Stimulated activated naive B cell treated with anti-CD40 and anti-IgM and Interleukin-4, amounts not matched to agents 10 μg/mL and 1 μg/mL and 100 μg/mL, for 72 hours (primary cell): ENCODE measurements around the gene SORL1.
"Not testable (repeated sequence)": the region's sequence is repeated elsewhere in the genome, so short reads cannot be mapped to it uniquely, and the experiment has no call there.

Experiments used
- ATAC-seq, 2 donors: fragments of 150-1000 bp; cut with Tn5 transposase; replicated peaks; 2 replicates each; pipeline ENCODE4 v1.10.0; 2021; ENCODE audit warnings: moderate library complexity in 1 of 2
- DNase-seq: peaks from one replicate; pipeline ENCODE4 v3.0.0; 2021
- H3K27ac Mint-ChIP-seq: one replicate; pipeline ENCODE4 v1.8.0; 2022; ENCODE audit warnings: mild to moderate bottlenecking, mixed read lengths
- H3K27me3 Mint-ChIP-seq, 2 donors: one replicate each; pipeline ENCODE4 v1.8.0; 2022; ENCODE audit warnings: mixed read lengths in 2 of 2
- H3K36me3 Mint-ChIP-seq, 2 donors: one replicate each; pipeline ENCODE4 v1.8.0; 2022; ENCODE audit warnings: mixed read lengths in 2 of 2, mild to moderate bottlenecking in 1 of 2
- H3K4me1 Mint-ChIP-seq, 2 donors: one replicate each; pipeline ENCODE4 v1.8.0; 2022; ENCODE audit warnings: mixed read lengths in 2 of 2, mild to moderate bottlenecking in 1 of 2
- H3K4me3 Mint-ChIP-seq, 2 donors: one replicate each; pipeline ENCODE4 v1.8.0; 2022; ENCODE audit warnings: mild to moderate bottlenecking in 2 of 2, mixed read lengths in 2 of 2, moderate library complexity in 1 of 2
- H3K9me3 Mint-ChIP-seq, 2 donors: one replicate each; pipeline ENCODE4 v1.8.0; 2022; ENCODE audit warnings: mixed read lengths in 2 of 2, mild to moderate bottlenecking in 1 of 2

Gene SORL1

DNA sequence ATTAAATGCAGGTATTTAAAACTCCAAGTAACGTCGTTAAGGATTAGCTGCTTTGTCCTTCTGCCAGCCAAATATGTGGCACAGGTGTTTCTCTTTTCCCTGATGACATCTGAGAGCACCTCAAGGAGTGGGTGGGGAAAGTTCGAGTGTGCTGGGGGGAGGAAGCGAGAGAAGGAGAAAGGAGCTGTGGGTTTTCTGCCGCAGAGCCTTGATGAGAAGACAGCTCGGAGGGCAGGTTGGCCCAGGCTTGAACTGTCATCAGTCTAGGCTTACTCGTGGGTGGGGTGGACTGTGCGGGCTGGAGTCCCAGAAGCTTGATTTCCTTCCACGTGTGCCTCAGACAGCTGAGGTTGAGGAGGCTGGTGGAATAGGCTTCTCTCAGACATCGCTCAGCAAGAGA, 15.9 kb downstream of the SORL1 start:
- DNase-seq (peak; percentile 83), ATAC-seq (peak; percentile 78 to 88)
- H3K4me1 Mint-ChIP-seq, result peaks cover 58 to 94% of the 10 kb centered on the region in 2 donors
- H3K4me3 Mint-ChIP-seq, result peak overlapping the region; percentile 11 to 21
- H3K27me3 Mint-ChIP-seq, result no peaks in the 10 kb centered on the region
- H3K9me3 Mint-ChIP-seq, result no peaks in the 10 kb centered on the region
- H3K36me3 Mint-ChIP-seq, result peaks cover 6 to 11% of the 10 kb centered on the region in 2 donors
- H3K27ac Mint-ChIP-seq, result peak overlapping the region; percentile 37

DNA sequence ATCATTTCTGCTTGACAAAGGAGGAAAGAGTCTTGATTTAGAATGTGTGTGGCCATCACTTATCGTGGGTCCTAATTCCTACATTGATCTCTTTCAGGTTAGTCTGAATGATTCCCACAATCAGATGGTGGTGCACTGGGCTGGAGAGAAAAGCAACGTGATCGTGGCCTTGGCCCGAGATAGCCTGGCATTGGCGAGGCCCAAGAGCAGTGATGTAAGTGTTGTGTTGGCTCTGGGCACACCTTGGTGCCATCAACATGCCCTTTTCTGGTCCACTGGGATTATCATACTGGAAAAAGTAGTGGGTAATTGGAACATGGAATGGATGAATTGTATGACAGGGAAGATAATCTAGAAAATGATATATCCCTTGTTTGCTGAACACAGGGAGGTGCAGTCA, 17.8 kb downstream of the SORL1 start:
- H3K36me3 Mint-ChIP-seq, result peaks cover 12 to 17% of the 10 kb centered on the region in 2 donors
- peaks cover 50 to 94% of the 10 kb centered on the region in 2 donors for H3K4me1 Mint-ChIP-seq
- no peak for ATAC-seq
- no peaks in the 10 kb centered on the region for H3K27me3 Mint-ChIP-seq
- H3K27ac Mint-ChIP-seq, result peak overlapping the region; percentile 37
- H3K9me3 Mint-ChIP-seq, result no peaks in the 10 kb centered on the region
- H3K4me3 Mint-ChIP-seq, result peak overlapping the region in 1 of 2 donors; percentile 17
- no peak for DNase-seq

DNA sequence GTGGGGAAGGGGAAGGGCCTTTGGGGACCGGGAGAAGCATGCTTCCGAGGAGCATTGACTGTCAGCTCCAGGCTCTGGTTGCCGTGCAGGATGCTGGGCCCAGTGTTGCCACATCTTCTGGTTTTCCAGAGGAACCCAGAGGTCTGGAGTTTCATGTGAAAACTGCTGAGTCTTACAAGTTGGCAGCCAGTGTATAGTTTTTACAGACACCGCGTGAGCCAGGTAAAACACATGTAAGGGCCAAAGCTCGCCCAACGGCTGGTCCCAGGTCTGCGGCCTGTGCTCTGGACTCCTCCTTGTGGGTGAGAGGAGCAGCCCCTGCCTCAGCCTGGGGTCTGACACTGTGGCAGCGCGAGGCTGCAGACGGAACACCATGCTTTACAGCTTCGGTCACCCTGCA, 19.1 kb downstream of the SORL1 start:
- H3K36me3 Mint-ChIP-seq, result peaks cover 16 to 17% of the 10 kb centered on the region in 2 donors
- DNase-seq, result no peak
- ATAC-seq, result no peak
- no peak overlapping the region for H3K27ac Mint-ChIP-seq
- H3K27me3 Mint-ChIP-seq, result no peaks in the 10 kb centered on the region
- H3K4me1 Mint-ChIP-seq, result peaks cover 44 to 88% of the 10 kb centered on the region in 2 donors
- H3K9me3 Mint-ChIP-seq, result no peaks in the 10 kb centered on the region
- H3K4me3 Mint-ChIP-seq, result no peak overlapping the region

DNA sequence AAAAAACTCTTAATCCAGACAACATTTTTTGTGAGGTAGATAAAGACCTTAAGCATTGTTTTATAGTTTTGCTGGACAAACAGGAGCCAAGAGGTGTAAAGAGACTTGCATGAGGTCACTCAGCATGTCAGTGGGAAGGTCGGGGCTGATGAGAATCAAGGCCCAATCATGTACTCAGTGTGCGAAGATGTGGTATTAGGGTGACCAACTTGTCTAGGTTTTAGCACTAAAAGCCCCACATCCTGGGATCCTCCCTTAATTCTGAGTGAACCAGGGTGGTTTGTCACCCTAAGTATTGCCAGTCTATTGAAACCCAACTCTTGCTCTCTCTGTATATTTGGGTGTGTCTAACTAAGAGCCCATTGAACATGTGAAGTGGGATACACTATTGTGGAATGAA, 20.2 kb downstream of the SORL1 start:
- Mint-ChIP-seq H3K4me3 (no peak overlapping the region), H3K9me3 (no peaks in the 10 kb centered on the region), H3K36me3 (peaks cover 16 to 19% of the 10 kb centered on the region in 2 donors), H3K4me1 (peaks cover 41 to 84% of the 10 kb centered on the region in 2 donors), H3K27me3 (no peaks in the 10 kb centered on the region), H3K27ac (no peak overlapping the region)
- DNase-seq, result no peak
- ATAC-seq, result no peak

DNA sequence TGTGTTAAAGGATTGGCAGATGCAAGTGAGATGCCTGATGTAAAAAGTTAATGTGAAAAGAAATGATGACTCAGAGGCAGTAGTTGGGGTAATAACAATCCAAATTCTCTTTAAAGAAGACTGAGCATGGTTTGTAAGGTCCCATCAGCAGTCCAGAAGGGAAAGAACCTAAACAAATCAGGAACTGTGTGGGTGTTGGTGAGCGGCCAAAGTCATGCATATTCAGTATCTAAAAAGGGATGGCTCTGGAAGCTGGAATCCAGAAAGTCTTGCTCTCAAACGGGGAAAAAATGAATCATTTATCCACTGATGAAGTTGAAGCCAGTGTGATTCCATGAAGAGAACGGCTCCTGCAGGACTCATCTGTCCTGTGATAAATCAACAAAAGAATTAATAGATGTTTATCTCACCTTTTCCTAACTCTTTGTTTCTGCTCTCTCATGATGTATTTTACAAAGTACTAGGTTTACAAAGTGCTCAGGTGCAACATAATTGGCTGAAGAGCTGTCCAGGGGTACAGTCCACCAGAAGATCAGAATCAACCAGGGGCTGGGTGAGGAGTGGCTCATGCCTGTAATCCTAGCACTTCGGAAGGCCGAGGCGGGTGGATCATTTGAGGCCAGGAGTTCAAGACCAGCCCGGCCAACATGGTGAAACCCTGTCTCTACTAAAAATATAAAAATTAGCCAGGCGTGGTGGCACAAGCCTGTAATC, 21.1 kb downstream of the SORL1 start:
- no peak overlapping the region for H3K27ac Mint-ChIP-seq
- DNase-seq (no peak), ATAC-seq (peak; percentile 39 to 59)
- H3K27me3 Mint-ChIP-seq, result no peaks in the 10 kb centered on the region
- peaks cover 16 to 22% of the 10 kb centered on the region in 2 donors for H3K36me3 Mint-ChIP-seq
- H3K4me3 Mint-ChIP-seq, result no peak overlapping the region
- no peaks in the 10 kb centered on the region for H3K9me3 Mint-ChIP-seq
- H3K4me1 Mint-ChIP-seq, result peaks cover 35 to 78% of the 10 kb centered on the region in 2 donors

DNA sequence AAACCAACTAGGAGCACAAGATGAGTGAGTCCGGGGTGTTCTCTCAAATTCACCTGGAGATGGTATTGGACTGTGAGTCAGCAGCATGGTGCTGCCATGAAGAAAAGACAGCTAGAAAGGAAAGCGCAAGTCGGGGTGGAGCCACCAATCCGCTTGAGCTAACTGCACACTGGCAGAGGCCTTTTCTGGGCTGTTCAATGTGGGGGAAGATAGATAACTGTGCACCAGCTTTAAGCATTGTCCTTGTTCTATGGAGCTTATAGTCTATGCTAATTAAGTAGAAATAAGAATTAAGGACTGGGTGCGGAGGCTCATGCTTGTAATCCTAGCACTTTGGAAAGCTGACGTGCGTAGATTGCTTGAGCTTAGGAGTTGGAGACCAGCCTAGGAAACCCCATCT, 22.6 kb downstream of the SORL1 start:
- H3K4me1 Mint-ChIP-seq, result peaks cover 34 to 76% of the 10 kb centered on the region in 2 donors
- ATAC-seq, result no peak
- no peaks in the 10 kb centered on the region for H3K27me3 Mint-ChIP-seq
- H3K4me3 Mint-ChIP-seq, result no peak overlapping the region
- no peak overlapping the region for H3K27ac Mint-ChIP-seq
- DNase-seq, result no peak
- H3K36me3 Mint-ChIP-seq, result peaks cover 17 to 32% of the 10 kb centered on the region in 2 donors
- H3K9me3 Mint-ChIP-seq, result no peaks in the 10 kb centered on the region

DNA sequence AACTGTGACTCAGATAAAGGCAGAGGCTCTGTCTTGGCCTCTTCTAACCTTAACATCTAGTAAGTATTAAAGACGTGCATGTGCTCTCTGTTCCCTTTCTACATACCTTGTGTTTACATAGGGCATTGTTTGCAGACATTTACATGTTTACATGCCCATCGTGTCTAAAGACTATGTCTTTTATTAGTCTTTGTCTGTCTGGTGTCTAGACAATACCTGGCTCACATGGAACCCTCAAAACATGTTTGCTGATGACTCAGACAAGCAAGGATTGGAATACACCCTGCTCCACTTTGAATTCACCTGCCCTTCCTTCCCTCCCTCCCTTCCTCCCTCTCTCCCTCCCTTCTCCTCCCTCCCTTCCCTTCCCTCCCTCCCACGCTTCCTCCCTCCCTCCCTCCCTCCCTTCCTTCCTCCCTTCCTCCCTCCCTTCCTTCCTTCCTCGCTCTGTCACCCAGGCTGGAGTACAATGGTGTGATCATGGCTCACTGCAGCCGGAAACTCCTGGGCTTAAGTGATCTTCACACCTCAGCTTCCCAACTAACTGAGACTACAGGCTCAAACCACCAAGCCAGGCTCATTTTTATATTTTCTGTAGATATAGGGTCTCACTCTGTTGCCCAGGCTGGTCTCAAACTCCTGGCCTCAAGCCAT, 24.4 kb downstream of the SORL1 start:
- ATAC-seq, result no peak

DNA sequence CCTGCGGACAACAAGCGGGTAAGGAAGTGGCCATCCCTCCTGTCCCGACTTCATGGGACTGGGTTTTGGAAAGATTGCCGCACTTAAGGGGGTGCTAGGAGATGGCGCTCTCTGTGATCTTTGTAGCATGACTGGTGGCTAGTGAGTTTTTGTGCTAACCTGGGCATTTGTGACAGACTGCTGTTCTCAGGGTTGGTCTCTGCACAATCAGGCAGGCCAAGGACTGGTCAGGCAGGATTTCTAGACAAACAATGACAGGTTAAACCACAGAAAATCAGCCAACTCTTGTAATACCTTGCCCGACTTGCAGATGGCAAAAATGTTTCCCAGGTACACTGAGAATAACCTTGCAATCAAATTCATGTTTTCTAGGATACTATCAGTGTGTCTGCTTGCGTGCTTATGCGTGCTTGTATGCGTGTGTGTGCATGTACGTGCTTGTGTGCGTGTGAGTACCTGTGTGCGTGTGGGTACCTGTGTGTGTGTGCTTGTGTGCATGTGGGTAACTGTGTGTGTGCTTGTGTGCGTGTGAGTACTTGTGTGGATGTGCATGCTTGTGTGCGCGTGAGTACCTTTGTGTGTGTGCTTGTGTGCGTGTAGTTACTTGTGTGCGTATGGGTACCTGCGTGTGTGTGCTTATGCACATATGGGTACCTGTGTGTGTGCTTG, 26.2 kb downstream of the SORL1 start:
- DNase-seq, result no peak
- no peak overlapping the region for H3K27ac Mint-ChIP-seq
- H3K36me3 Mint-ChIP-seq, result peaks cover 12 to 22% of the 10 kb centered on the region in 2 donors
- H3K4me1 Mint-ChIP-seq, result peaks cover 39 to 65% of the 10 kb centered on the region in 2 donors
- H3K9me3 Mint-ChIP-seq, result no peaks in the 10 kb centered on the region
- no peak for ATAC-seq
- H3K4me3 Mint-ChIP-seq, result peak overlapping the region in 1 of 2 donors; percentile 14
- H3K27me3 Mint-ChIP-seq, result no peaks in the 10 kb centered on the region

More for the DNA sequence above, 24.4 kb downstream of the SORL1 start:
- no peaks in the 10 kb centered on the region for H3K9me3 Mint-ChIP-seq
- peaks cover 37 to 66% of the 10 kb centered on the region in 2 donors for H3K4me1 Mint-ChIP-seq
- H3K27me3 Mint-ChIP-seq, result no peaks in the 10 kb centered on the region
- no peak overlapping the region for H3K4me3 Mint-ChIP-seq
- DNase-seq, result no peak
- H3K27ac Mint-ChIP-seq, result no peak overlapping the region
- H3K36me3 Mint-ChIP-seq, result peaks cover 13 to 26% of the 10 kb centered on the region in 2 donors

DNA sequence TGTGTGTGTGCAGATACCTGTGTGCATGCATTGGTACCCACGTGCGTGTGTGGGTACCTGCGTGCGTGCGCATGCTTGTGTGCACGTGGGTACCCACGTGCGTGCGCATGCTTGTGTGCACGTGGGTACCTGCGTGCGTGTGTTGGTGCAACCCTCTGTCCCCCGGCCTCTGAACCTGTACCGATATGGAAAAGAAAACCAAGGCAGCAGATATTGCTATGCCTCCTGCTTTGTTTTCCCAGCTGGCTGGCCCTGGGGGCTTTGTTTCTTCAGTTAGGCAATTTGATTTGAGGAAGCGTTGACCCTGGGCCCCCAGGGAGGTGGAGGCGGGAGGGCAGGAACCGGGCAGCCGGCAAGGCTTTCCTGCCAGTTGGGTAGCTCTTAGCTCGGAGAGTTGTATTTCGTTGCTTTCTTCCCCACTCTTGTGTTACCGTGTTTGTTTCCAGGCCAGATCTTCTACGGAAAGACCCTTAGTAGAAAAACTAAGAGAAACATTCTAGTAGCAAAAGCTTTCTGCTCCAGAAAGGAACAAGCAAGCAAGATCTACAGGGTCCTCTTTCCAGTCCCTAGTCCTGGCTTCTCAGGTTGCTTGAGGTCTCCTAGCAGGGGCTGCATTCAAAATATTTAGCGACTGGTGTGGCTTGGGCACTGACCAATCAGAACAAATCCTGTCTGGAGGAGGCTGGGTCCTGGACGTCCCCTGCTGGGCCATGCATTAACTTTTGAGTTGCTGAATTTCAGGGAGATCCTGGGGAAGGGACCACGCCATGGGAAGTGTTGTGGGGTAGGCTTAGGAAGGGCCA, 27.0 kb downstream of the SORL1 start:
- peak overlapping the region; percentile 14 to 29 for H3K4me3 Mint-ChIP-seq
- peak overlapping the region; percentile 52 for H3K27ac Mint-ChIP-seq
- no peaks in the 10 kb centered on the region for H3K27me3 Mint-ChIP-seq
- H3K9me3 Mint-ChIP-seq, result no peaks in the 10 kb centered on the region
- no peak for DNase-seq
- peaks cover 16 to 26% of the 10 kb centered on the region in 2 donors for H3K36me3 Mint-ChIP-seq
- no peak for ATAC-seq
- peaks cover 44 to 65% of the 10 kb centered on the region in 2 donors for H3K4me1 Mint-ChIP-seq

DNA sequence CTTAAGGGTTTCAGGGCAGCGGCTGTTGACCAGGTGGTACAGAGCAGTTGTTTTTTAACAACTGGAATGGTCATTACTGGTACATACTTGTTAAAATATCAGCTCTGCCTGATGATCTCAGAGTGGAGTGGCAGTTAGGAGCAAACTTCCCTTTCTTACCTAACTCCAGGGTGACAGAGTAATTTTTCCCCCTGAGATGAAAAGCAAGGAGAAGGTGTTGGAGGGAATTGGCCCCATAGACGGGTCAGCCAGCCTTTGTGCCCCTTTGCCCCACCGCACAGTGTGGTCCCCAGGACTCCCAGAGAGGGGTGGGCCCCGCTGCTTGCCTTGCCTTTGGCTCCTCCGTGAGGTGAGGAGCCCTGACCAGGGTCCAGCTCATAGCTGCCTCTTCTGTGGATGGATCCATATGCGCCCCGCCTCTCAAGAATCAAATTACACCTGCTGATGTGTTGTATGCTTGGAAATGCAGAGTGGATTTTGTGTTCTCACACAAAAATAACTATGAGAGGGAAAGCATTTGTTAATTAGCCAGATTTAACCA, 27.7 kb downstream of the SORL1 start:
- DNase-seq (no peak), ATAC-seq (no peak)
- peak overlapping the region; percentile 52 for H3K27ac Mint-ChIP-seq
- H3K36me3 Mint-ChIP-seq, result peaks cover 16 to 30% of the 10 kb centered on the region in 2 donors
- H3K27me3 Mint-ChIP-seq, result no peaks in the 10 kb centered on the region
- no peak overlapping the region for H3K4me3 Mint-ChIP-seq
- H3K4me1 Mint-ChIP-seq, result peaks cover 45 to 65% of the 10 kb centered on the region in 2 donors
- peaks cover 0 to 3% of the 10 kb centered on the region in 2 donors for H3K9me3 Mint-ChIP-seq

DNA sequence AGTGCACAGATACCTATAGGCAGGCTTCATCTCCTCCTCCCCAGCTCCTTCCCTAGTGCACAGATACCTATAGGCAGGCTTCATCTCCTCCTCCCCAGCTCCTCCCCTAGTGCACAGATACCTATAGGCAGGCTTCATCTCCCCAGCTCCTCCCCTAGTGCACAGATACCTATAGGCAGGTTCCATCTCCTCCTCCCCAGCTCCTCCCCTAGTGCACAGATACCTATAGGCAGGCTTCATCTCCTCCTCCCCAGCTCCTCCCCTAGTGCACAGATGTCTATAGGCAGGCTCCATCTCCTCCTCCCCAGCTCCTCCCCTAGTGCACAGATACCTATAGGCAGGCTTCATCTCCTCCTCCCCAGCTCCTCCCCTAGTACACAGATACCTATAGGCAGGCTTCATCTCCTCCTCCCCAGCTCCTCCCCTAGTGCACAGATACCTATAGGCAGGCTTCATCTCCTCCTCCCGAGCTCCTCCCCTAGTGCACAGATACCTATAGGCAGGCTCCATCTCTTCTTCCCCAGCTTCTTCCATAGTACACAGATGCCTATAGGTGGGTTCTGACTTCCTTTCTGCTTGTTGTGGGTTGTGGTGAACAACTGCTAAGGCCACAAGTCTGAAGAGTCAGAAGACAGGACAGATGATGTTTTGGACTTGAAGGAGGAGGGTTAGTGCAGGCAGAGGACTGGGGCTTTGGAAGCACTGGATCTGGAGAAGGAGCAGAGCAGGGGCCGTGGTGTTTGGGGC, 29.5 kb downstream of the SORL1 start:
- not testable (repeated sequence) for DNase-seq, H3K27me3 Mint-ChIP-seq, H3K9me3 Mint-ChIP-seq
- H3K36me3 Mint-ChIP-seq, result peaks cover 19 to 37% of the 10 kb centered on the region in 2 donors
- peak overlapping the region; percentile 66 to 72 for H3K4me3 Mint-ChIP-seq
- peak overlapping the region; percentile 82 for H3K27ac Mint-ChIP-seq
- ATAC-seq, result peak; percentile 68 to 74
- H3K4me1 Mint-ChIP-seq, result peaks cover 46 to 61% of the 10 kb centered on the region in 2 donors

DNA sequence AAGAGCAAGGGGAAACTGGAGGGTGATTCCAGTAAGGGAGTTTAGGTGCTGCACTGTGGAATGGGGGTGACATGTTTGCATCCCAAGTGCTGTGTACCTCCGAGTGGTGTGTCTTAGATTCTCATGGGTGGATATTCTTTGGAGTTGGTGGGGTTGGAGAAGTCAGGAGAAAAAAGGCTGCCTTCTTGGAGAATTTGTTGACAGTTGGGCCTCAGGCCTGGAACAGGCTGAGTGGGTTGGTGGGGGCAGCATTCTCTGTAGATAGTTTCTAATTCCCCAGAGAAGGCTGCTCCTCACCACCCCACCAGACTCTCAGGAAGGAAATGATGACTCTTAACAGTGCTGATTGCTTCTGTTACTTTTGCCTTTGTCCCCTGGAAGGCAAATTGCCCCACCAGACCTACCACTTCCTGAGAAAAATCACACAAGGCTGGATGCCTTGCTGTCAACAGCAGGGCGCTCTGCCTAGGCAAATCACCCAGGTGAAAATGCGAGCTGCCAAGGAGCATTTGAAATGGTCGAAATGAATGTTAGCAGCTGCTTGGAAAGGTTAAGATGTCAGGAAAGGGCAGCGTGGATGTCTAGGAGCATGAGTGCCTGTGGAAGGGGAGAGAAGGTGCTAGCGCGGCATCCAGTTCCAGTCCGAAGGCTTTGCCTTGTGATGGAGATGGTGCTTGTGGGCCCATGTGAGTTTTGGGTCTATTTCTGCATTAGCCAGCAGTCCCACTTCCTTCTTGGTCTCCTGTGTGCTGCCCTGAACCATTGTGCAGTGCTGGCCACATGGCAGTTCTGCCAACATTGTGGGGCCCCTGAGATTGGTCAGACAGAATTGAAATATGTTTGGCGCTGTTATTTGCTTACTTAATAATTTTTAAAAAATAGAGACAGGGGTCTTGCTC, 30.4 kb downstream of the SORL1 start:
- H3K27me3 Mint-ChIP-seq, result no peaks in the 10 kb centered on the region
- peaks cover 0 to 3% of the 10 kb centered on the region in 2 donors for H3K9me3 Mint-ChIP-seq
- H3K4me3 Mint-ChIP-seq, result peak overlapping the region; percentile 66 to 72
- peak overlapping the region; percentile 82 for H3K27ac Mint-ChIP-seq
- ATAC-seq, result peak; percentile 88 to 90
- peaks cover 24 to 37% of the 10 kb centered on the region in 2 donors for H3K36me3 Mint-ChIP-seq
- DNase-seq, result peak; percentile 48
- peaks cover 47 to 59% of the 10 kb centered on the region in 2 donors for H3K4me1 Mint-ChIP-seq
